ENCODE results near the gene COQ4.

Gene COQ4

DNA sequence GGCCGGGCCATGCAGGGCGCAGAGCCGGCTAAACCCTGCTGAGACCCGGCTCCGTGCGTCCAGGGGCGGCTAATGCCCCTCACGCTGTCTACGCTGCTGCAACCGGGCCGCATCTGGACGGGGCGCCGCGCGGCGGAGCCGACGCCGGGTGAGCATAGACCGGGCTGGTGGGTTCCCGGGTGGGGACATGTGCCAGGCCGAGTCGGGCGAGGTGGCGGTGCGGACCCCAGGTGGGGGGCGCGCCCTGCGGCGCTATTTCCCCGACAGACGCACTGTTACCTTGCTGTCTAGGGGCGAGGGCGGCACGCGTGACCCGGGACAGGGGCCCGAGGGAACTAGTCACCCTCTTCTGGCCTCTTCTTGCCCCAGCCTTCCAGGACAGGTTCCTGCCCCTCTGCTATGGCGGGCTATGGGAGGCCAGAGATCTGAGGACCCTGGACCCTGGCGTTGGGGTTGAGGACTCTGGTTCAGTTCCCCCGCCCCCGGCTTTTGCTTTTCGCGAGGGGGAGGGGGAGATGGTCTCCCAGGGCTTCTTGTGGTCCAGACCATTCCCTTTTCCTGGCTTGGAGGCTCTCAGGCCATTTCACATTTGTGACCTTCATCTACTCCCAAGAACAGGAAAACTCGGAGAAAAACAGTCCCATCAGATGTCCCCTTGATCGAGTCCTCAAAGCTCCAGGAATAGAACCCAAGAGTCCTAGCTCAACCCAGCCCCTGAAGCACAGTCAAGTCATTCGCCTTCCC, 18.2 kb downstream of the COQ4 start:
- DNase-seq (ENCODE audit: low spot score): peak; percentile 24

DNA sequence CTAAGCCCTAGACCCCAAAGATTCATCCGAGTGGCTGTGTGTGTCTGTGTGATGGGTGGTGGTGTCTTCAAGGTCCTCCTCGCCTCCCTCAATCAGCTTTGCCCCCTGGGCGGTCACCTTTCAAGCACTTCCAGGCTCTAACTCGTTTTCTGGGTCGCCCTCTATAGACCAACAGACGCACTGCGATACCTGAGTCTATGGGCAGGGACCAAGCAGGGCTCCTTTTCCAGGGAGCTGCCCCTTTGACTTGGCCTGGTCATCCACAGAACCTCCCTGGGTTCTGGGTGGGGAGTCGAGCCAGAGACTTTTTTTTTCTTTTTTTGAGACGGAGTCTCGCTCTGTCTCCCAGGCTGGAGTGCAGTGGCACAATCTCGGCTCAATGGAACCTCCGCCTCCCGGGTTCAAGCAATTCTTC, 18.8 kb downstream of the COQ4 start:
- peak; percentile 80 for DNase-seq (ENCODE audit: low spot score)

DNA sequence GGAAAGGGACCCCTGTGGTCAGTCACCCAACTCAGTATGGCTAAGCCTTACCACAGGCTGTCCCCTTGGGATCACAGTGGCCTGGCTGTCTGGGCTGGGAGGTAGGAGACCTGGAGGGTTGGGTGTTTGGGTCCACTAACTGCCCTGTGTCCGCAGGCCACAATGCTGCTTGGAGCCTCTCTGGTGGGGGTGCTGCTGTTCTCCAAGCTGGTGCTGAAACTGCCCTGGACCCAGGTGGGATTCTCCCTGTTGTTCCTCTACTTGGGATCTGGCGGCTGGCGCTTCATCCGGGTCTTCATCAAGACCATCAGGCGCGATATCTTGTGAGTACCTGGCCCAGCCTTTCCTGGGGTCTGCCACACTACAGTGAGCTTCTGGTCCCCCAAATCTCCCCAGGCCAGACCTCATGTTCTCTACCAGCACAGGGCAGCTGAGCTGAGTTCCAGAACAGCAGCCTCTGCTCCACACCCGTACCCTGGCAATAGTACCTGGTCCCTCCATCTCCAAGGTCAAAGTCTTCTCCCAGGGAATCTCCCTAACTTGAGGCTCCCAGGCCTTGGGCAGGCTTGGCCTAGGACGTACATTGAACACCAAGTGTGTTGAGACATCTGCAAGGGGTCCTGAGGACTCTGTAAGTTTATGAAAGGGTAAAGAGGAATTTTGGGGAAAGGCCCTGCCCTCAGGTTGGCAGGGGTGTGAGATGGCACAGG, 20.5 kb downstream of the COQ4 start:
- no peak for DNase-seq (ENCODE audit: low spot score)

DNA sequence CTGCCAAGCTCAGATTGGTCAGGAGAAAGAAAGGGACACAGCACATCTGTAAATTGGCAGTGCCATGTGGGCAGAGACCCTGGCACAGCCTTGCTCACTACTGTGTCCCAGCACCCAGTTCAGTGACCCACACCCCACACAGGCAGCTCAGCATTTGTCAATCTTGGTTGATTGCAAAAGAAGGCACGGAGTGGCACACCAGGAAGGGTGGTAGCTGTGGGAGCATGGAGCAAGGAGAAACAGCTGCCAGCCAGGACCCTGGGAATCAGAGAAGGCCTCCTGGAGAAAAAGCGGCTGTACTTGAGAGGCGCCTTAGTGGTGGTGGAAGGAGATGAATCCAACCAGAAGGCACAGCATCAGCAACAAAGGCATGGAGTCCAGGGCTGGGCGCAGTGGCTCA, 21.2 kb downstream of the COQ4 start:
- DNase-seq (ENCODE audit: low spot score): no peak

DNA sequence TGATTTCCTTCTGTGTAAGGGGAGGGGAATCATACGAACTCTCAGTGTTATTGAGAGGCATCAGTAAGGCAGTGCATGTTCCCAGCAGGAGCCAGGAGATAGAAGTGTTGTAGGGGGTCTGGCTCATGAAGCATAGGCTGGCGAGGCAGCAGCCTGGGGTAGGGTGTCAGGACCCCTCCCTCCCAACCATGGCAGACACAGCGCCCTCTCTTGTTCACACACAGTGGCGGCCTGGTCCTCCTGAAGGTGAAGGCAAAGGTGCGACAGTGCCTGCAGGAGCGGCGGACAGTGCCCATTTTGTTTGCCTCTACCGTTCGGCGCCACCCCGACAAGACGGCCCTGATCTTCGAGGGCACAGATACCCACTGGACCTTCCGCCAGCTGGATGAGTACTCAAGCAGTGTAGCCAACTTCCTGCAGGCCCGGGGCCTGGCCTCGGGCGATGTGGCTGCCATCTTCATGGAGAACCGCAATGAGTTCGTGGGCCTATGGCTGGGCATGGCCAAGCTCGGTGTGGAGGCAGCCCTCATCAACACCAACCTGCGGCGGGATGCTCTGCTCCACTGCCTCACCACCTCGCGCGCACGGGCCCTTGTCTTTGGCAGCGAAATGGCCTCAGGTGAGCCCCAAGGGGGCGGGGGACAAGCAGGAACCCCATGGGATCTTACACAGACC, 22.4 kb downstream of the COQ4 start:
- DNase-seq (ENCODE audit: low spot score): no peak

DNA sequence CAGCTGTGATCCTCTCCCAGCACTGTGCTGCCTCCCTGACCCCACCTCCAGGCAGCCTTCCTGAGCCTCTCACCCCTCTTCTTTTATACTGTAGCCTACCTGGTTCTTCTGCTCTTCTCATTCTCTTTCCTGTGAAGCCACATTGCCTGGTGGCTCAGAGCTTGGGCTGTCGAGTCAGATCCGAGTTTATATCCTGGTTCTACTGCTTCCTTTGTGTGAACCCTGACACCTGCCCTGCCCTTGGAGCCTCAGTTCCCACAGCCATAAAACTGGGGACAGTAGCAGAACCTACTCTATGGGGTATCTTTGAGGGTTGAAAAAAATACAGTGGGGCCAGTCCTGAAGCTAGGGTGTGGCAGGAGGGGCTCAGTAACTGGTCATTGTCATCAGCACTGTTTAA, 26.5 kb downstream of the COQ4 start:
- DNase-seq (ENCODE audit: low spot score): no peak

DNA sequence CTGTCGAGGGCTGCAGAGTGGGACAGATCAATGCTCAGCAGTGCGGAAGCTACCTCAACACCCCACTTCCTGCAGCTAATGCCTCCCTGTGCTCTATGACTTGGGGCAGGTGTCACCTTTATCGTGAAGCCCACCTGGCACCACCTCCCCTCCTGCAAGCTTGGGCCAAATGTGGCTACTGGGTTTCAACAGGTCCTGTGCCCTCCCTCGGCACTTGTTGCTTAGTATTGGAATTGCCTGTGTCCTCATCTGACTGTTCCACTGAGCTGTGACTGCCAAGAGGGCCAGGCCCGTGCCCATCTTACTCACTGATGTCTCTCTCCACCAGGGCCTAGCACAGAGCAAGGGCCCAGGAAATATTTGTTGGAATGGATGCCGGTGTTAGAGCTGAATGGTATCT, 27.1 kb downstream of the COQ4 start:
- DNase-seq (ENCODE audit: low spot score): no peak

DNA sequence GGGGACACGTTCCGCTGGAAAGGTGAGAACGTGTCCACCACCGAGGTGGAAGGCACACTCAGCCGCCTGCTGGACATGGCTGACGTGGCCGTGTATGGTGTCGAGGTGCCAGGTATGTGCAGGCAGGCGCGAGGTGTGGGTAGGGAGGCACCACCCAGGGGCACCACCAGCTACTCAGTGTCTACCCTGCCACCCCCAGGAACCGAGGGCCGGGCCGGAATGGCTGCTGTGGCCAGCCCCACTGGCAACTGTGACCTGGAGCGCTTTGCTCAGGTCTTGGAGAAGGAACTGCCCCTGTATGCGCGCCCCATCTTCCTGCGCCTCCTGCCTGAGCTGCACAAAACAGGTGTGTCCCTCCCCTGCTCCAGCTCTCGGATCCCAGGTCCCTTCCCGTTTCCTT, 32.8 kb downstream of the COQ4 start:
- DNase-seq (ENCODE audit: low spot score): no peak

DNA sequence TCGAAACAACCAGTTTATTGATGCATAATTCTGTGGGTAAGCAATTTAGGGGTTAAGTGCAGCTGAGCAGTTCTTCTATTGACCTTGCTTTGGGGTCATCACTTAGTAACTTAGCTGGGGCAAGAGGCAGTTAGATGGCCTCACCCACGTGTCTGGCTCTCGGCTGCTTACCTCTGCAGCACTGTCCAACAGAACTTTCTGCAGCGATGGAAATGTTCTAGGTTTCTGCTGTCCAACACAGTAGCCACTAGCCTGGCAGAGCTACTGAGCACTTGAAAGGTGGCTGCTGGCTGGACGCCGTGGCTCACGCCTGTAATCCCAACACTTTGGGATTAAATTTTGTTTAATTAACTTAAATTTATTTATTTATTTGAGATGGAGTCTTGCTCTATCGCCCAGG, 35.5 kb downstream of the COQ4 start:
- DNase-seq (ENCODE audit: low spot score): no peak

DNA sequence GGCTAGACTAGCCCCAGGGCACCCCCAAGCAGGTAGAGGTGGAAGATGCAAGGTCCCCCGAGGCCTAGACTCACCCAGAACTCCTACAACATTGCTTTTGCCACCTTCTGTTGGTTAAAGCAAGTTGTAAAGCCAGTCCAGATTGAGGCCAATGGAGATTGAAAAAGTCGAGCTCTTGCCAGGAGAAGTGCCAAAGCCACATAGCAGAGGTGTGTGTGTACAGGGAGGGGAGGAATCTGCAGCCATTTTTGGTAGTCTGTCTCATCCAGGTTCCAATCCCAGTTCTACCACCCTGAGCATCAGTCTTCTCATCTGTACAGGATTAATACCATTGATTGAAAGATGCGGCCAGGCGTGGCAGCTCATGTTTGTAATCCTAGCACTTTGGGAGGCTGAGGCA, 36.2 kb downstream of the COQ4 start:
- DNase-seq (ENCODE audit: low spot score): no peak

DNA sequence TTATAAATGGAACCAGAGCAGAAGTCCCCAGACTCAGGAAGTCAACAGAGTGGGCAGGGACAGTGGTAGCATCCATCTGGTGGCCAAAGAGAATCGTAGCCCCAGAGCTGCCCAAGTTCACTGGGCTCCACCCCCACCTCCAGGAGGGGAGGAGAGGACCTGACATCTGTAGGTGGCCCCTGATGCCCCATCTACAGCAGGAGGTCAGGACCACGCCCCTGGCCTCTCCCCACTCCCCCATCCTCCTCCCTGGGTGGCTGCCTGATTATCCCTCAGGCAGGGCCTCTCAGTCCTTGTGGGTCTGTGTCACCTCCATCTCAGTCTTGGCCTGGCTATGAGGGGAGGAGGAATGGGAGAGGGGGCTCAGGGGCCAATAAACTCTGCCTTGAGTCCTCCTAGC, 38.2 kb downstream of the COQ4 start:
- DNase-seq (ENCODE audit: low spot score): no peak

DNA sequence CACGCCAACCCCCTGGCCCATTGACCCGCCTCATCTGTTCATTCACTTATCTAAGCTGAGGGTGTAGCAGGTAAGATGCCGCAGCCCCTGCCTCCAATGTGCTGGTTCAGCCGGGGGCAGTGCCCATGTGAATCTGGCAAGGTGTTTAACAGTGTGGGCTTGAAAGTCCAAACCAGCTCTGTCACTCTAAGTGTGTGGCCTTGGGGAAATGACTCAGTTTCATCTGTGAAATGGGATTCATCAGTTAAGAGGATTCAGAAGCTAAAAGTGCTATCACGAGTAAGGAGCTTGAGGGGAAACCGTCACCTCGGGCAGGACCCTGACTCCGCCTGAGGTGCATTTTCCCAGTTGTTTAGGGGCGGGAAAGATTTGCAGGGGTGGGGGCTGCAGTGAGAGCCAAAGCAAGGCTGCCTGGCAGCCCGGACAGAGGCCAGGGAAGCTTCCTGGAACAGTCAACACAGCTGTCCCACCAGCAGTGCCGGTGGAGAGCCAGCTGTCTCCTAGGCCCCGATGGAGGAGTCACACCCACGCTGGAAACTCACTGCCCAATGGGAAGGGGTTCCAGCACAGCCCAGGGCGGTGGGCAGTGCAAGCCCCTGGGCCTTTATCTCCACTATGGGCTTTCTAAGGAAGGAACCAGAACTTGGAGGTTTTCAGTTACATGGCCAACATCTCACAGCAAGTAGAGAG, 38.8 kb downstream of the COQ4 start:
- DNase-seq (ENCODE audit: low spot score): no peak

DNA sequence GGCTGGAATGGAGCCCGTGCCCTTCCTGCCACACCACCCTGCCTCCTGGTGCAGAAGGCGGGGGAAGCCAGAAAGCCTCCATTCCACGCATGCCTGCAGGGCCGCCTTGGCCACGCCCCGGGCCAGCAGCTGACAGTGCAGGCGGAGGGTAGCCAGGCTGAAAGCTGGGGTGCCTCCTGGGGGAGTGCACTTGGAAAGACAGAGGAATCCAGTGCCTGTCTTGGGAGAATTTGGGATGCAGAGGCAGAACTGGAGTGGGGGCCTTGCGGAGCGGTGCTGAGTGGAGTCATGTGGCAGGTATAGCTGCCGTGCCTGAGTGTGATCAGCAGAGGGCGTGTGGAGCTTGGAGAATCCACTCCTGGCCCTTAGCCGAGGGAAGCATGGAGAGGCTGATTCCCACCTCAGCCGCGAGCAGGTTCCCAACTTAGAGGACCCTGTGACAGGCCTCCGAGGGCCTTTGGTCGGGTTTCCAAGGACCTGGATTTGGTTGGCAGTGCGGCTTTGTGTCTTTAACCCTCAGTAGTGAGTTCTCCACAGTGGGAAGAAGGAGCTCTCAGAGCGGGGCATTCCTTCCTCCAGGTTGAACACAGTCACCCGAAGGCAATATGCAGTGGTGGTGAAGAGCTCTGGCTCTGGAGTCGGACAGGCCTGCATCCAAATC, 39.5 kb downstream of the COQ4 start:
- DNase-seq (ENCODE audit: low spot score): peak; percentile 76

DNA sequence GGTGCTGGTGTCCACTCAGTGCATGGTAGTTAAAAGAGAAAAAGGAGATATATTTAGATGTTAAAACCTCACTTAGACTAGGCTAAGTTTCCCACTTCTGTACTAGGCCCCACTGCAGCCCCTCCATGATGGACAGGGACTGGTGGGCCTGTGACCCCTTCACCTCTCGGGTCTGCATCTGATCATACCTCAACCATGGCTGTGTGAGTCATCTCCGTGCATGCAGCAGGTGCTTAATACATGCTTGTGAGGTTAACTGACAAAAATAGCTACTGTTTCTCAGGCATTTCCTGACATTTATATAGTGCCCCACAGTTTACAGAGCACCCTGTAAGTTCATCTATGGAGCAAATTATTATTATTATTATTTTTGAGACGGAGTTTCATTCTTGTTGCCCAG, 40.1 kb downstream of the COQ4 start:
- no peak for DNase-seq (ENCODE audit: low spot score)

DNA sequence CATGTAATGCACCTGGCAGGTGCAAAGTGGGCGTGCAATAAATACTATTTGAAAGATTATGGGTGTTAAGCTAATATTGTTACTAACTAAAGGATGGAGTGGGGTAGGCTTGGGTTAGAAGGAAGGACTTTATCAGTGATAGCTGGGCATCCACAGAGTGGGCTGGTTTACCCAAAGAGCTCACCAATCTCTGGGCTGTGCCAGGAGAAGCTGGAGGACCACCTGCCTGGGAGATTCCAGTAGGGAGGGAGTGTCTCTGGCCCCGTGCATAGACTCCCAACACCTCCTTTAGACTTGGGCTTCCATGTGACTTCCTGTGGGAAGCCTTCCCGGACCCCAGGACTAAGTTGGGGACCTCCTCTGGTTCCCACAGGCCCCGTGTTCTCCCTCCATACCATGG, 42.9 kb downstream of the COQ4 start:
- no peak for DNase-seq (ENCODE audit: low spot score)

DNA sequence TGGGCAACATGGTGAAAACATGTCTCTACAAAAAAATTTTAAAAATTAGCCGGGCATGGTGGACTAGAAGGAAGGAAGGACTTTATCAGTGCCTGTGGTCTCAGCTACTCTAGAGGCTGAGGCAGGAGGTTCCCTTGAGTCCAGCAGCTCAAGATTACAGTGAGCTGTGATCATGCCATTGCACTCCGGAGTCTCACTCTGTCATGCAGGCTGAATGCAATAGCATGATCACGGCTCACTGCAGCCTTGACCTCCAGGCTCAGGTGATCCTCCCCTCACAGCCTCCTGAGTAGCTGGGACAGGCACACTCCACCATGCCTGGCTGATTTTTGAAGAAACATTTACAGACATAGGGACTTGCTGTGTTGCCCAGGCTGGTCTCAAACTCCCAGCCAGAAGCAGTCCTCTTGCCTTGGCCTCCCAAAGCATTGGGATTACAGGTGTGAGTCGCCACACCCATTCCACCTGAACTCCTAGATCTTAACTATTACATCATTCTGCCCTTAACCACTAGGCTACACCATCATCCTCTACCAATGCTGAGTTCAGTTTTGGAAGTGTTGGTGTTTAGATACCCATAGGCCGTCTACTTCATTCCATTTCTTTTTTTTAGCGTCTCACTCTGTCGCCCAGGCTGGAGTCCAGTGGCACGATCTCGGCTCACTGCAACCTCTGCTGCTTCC, 46.5 kb downstream of the COQ4 start:
- DNase-seq (ENCODE audit: low spot score): no peak

DNA sequence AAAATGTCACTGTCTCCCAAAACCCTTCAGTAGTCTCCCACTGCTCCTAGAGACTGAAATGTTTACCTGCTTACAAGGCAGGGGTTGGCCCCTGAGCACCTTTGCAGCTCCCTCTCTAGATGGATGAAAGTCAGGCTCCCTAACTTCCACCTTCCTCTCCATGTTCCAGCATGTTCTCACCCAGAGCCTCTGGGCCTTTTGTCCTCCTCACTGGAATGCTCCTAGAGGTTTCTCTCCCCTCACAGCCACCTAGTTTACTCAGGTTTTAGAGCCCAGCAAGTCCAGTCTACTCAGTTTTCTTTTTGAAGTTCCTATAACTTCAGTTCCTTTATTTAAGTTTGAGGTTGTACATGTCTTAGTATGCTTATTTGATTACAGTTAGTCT, 47.7 kb downstream of the COQ4 start:
- DNase-seq (ENCODE audit: low spot score): no peak

DNA sequence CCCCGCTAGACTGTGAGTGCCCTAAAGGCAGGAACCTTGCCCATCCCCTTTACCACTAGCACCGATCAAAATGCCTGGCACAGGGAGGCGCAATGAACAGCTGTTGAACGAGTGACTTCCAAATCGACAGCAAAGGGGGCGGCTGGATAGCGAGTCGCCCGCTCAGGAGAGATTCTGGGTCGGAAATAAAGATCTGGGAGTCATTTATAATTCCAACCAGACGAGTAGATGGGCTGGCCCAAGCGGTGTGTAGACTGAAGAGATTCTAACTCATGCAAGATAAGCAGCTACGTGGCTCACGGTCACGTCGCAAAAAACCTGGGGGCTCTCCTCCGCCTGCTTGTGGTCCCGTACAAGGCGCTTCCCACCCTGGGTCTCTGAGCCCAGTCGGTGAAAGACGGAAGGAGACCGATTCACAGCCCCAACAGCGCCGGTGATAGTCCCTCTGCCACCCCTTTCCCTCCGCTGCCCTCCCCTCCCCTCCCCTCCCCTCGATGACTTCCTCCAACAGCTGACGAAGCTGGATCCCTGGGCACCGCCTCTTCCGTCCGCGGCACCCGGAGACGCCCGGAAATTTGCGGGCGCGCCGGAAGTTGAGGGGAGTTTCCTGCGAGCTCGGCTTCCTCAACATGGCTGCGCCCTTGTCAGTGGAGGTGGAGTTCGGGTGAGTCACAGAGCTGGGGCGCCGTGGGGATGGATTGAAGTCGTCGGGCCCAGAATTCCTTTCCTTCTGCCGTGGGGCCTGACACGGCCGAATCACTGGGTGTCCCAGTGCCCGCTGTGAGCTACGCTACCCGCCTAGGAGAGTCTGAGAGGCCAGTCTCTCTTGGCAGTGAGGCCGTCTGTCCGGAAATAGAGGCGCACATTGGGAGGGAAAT, 48.4 kb downstream of the COQ4 start, which contains the start of gene URM1:
URM1 (plus strand) TSS at position 623 of the 878 bp plus-strand sequence; CDS start at position 630, 7 bp downstream.
- DNase-seq (ENCODE audit: low spot score): peak; percentile 95

DNA sequence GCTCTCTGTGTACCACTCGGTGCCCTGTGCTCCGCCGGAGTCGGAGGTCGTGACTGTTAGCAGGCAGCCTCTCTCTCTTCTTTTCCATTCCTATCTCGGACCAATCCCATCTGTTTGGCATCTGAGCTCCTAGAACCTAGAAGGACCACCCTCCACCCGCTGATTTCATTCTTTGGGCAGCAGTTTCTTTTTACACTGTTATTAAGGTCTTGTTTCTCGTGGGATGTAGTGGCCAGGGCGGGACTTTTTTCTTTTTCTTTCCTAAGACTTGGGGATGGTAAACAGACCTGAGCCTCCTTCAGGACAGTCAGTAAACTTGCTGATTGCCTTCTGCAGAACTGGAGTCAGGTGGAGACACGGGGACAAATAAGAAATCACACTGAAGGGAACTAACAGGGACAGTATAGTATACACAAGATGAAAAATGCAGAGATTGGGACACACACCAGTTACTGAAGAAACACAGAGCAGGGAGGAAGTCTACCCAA, 49.0 kb downstream of the COQ4 start:
- DNase-seq (ENCODE audit: low spot score): no peak

DNA sequence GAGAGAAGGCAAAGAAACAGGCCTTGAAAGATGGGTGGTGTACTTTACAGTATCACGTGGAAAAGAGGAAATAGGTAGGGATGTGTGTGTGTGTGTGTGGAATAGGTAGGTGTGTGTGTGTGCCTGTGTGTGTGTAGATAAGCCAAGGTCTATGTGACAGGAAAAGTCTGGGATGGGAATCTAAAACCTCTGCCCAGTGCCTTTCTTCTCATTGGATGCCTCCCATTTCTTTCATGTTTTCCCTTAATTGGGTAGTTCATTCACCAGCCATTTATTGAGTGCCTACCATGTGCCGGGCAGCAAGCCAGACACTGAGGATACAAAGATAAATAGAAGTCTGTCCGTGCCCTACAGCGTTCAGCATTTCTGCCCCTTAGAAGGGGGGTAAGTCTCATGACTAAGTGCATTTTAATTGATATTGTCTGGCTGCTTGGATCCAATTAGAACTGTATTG, 49.6 kb downstream of the COQ4 start:
- no peak for DNase-seq (ENCODE audit: low spot score)

Data from SW480 (cell line).